Ureter (tissue), 1 donor: ENCODE measurements around the gene KLHL5. TPM values are rescaled to one million over a fixed set of nuclear protein-coding genes. Genes with fewer than 3 reads are reported as not detected.
"Not testable (repeated sequence)": the region's sequence is repeated elsewhere in the genome, so short reads cannot be mapped to it uniquely, and the experiment has no call there.

Experiments
- DNase-seq: peaks from one replicate; pipeline ENCODE4 v3.0.0-alpha.2; 2020; ENCODE audit warnings: low spot score
- total RNA-seq: library from RNA; stranded (reverse); gene quantifications from one replicate; pipeline ENCODE4 v1.2.4, GENCODE V29; 2023
- donor health status: DM: yes; HTN: yes; CAD: no.

KLHL5 gene
- total RNA-seq = 30.8 TPM

GRCh38 chr4:39062094-39062769 is at the start of gene KLHL5:
Gene KLHL5 (plus strand): TSS chr4:39062232. CDS start chr4:39062653, 421 bp downstream.
- DNase-seq = no peak

- DNase-seq = no peak
Measured at GRCh38 chr4:39014028-39014427, 48.0 kb upstream of the KLHL5 start.

- no peak for DNase-seq
Measured at GRCh38 chr4:39020130-39020529, 41.9 kb upstream of the KLHL5 start.

GRCh38 chr4:39021631-39022030 is 40.4 kb upstream of the KLHL5 start:
- no peak for DNase-seq

- DNase-seq = no peak
Measured at GRCh38 chr4:39022241-39022640, 39.8 kb upstream of the KLHL5 start.

GRCh38 chr4:39023059-39023458 is 39.0 kb upstream of the KLHL5 start:
- no peak for DNase-seq

- DNase-seq = no peak
Measured at GRCh38 chr4:39024311-39024865, 37.6 kb upstream of the KLHL5 start.

GRCh38 chr4:39025552-39026085 is 36.4 kb upstream of the KLHL5 start:
- DNase-seq = no peak

- no peak for DNase-seq
Measured at GRCh38 chr4:39026096-39026495, 35.9 kb upstream of the KLHL5 start.

- no peak for DNase-seq
Measured at GRCh38 chr4:39029752-39030694, 32.0 kb upstream of the KLHL5 start.

- no peak for DNase-seq
Measured at GRCh38 chr4:39030725-39031124, 31.3 kb upstream of the KLHL5 start.

GRCh38 chr4:39031590-39032020 is 30.4 kb upstream of the KLHL5 start:
- not testable (repeated sequence) for DNase-seq

GRCh38 chr4:39032218-39033085 is 29.6 kb upstream of the KLHL5 start, which contains the start of gene TMEM156:
Gene TMEM156 (minus strand): TSS chr4:39032409. CDS start chr4:39032313, 96 bp downstream.
- no peak for DNase-seq

GRCh38 chr4:39036172-39036571 is 25.9 kb upstream of the KLHL5 start:
- no peak for DNase-seq

- DNase-seq = no peak
Measured at GRCh38 chr4:39037491-39037825, 24.6 kb upstream of the KLHL5 start.

- DNase-seq = no peak
Measured at GRCh38 chr4:39037941-39038340, 24.1 kb upstream of the KLHL5 start.

GRCh38 chr4:39039108-39039507 is 22.9 kb upstream of the KLHL5 start:
- DNase-seq = no peak

- DNase-seq = no peak
Measured at GRCh38 chr4:39042366-39042765, 19.7 kb upstream of the KLHL5 start.

GRCh38 chr4:39043058-39043860 is 18.8 kb upstream of the KLHL5 start:
- DNase-seq = no peak

- DNase-seq = no peak
Measured at GRCh38 chr4:39043861-39044363, 18.1 kb upstream of the KLHL5 start.
